ENCODE results near the gene ACSM3.

DNA sequence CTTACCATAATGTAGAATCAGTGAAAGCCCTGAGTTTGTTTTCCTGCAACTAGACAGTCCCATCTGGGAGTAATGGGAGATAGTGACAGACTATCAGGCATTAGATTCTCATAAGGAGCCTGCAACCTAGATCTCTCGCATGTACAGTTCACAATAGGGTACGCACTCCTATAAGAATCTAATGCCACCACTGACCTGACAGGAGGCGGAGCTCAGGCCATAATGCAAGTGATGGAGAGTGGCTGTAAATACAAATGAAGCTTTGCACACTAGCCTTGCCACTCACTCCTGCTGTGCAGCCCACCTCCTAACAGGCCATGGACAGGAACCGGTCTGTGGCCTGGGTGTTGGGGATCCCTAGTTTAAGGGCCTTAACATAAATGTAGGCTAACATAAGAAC lies 43.6 kb upstream of the ACSM3 start:
- TF ChIP-seq, protein P1, sequence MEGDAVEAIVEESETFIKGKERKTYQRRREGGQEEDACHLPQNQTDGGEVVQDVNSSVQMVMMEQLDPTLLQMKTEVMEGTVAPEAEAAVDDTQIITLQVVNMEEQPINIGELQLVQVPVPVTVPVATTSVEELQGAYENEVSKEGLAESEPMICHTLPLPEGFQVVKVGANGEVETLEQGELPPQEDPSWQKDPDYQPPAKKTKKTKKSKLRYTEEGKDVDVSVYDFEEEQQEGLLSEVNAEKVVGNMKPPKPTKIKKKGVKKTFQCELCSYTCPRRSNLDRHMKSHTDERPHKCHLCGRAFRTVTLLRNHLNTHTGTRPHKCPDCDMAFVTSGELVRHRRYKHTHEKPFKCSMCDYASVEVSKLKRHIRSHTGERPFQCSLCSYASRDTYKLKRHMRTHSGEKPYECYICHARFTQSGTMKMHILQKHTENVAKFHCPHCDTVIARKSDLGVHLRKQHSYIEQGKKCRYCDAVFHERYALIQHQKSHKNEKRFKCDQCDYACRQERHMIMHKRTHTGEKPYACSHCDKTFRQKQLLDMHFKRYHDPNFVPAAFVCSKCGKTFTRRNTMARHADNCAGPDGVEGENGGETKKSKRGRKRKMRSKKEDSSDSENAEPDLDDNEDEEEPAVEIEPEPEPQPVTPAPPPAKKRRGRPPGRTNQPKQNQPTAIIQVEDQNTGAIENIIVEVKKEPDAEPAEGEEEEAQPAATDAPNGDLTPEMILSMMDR (IDR thresholded peaks at IDR 0.05): no peak
- TF ChIP-seq POLR2A (IDR thresholded peaks at IDR 0.05; ENCODE audit: low read length) (no peak), TFCP2L1 (CRISPR knock-in tag; IDR thresholded peaks at IDR 0.05) (no peak), EP300 (IDR thresholded peaks at IDR 0.05) (no peak), NR3C1 (IDR thresholded peaks at IDR 0.05) (no peak), POLR2AphosphoS2 (conservative IDR thresholded peaks at IDR 0.05; ENCODE audit: low read length) (no peak), KDM1A (IDR thresholded peaks at IDR 0.05; ENCODE audit: low read depth) (no peak), EHMT2 (IDR thresholded peaks at IDR 0.05; ENCODE audit: low read depth) (no peak)
- TF ChIP-seq, protein P2, sequence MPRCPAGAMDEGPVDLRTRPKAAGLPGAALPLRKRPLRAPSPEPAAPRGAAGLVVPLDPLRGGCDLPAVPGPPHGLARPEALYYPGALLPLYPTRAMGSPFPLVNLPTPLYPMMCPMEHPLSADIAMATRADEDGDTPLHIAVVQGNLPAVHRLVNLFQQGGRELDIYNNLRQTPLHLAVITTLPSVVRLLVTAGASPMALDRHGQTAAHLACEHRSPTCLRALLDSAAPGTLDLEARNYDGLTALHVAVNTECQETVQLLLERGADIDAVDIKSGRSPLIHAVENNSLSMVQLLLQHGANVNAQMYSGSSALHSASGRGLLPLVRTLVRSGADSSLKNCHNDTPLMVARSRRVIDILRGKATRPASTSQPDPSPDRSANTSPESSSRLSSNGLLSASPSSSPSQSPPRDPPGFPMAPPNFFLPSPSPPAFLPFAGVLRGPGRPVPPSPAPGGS (IDR thresholded peaks at IDR 0.05): no peak
- TF ChIP-seq, protein P3, sequence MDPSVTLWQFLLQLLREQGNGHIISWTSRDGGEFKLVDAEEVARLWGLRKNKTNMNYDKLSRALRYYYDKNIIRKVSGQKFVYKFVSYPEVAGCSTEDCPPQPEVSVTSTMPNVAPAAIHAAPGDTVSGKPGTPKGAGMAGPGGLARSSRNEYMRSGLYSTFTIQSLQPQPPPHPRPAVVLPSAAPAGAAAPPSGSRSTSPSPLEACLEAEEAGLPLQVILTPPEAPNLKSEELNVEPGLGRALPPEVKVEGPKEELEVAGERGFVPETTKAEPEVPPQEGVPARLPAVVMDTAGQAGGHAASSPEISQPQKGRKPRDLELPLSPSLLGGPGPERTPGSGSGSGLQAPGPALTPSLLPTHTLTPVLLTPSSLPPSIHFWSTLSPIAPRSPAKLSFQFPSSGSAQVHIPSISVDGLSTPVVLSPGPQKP (IDR thresholded peaks at IDR 0.05; ENCODE audit: low read depth, low read length): no peak
- TF ChIP-seq, protein P4, sequence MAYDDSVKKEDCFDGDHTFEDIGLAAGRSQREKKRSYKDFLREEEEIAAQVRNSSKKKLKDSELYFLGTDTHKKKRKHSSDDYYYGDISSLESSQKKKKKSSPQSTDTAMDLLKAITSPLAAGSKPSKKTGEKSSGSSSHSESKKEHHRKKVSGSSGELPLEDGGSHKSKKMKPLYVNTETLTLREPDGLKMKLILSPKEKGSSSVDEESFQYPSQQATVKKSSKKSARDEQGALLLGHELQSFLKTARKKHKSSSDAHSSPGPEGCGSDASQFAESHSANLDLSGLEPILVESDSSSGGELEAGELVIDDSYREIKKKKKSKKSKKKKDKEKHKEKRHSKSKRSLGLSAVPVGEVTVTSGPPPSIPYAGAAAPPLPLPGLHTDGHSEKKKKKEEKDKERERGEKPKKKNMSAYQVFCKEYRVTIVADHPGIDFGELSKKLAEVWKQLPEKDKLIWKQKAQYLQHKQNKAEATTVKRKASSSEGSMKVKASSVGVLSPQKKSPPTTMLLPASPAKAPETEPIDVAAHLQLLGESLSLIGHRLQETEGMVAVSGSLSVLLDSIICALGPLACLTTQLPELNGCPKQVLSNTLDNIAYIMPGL (CRISPR knock-in tag; IDR thresholded peaks at IDR 0.05; ENCODE audit: borderline replicate concordance): no peak

Measured in A549 (cell line).